Neural cell (in vitro differentiated cells): Measurements from ENCODE around the gene SDC3.

ENCODE experiments used
- CTCF ChIP-seq: fragments of 450-650 bp; IDR thresholded peaks from 2 replicates; pipeline ENCODE4 v1.5.1; 2014; ENCODE audit warnings: antibody characterized with exemption, mild to moderate bottlenecking, moderate library complexity; ENCODE audit not compliant: poor library complexity, severe bottlenecking
- EP300 ChIP-seq: fragments of 450-650 bp; conservative IDR thresholded peaks from 2 replicates; pipeline ENCODE4 v1.6.1; 2014; ENCODE audit warnings: antibody characterized with exemption, mild to moderate bottlenecking, moderate library complexity; ENCODE audit not compliant: poor library complexity, severe bottlenecking
- EZH2 ChIP-seq: fragments of 200-600, 300-800 bp; shearing (Covaris generic), sonication (generic); IDR thresholded peaks from 2 replicates; pipeline ENCODE4 v1.6.1; 2014; ENCODE audit warnings: antibody characterized with exemption, low read length, borderline replicate concordance, mild to moderate bottlenecking; ENCODE audit not compliant: insufficient read depth, poor library complexity, severe bottlenecking
- POLR2AphosphoS5 ChIP-seq: IDR thresholded peaks from 2 replicates; pipeline ENCODE4 v1.6.1; 2012
- TAF1 ChIP-seq: IDR thresholded peaks from 2 replicates; pipeline ENCODE4 v1.6.1; 2012; ENCODE audit warnings: low read depth

- TF ChIP-seq TAF1, result no peak
- TF ChIP-seq CTCF, result no peak
- no peak for TF ChIP-seq POLR2AphosphoS5
- TF ChIP-seq EZH2, result no peak
- TF ChIP-seq EP300, result no peak
These were observed 26.1 kb upstream of the SDC3 start for GRCh38 chr1:30934613-30935012.
